COR-L47 (cell line): ENCODE measurements around the gene RYR3.

Experiments used
- DNase-seq: peaks from one replicate; lab custom pipeline; 2025; lab: John Stamatoyannopoulos, UW

The RYR3 gene

DNA sequence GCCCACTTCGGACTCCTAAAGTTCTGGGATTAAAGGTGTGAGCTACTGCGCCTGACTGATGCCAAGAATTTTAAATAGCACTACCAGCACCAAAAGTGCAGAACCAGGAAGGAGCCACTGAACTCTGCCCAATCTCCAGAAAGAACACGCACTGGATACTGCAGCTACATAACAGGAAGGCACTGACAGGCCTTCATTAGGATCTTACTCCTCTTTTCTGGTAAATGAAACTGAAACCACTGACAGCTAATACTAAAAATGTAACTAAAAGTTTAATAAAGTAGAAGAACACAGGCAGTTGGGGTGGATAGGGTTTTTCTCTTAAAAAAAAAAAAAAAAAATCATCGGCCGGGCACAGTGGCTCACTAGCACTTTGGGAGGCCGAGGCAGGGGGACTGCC is 583.4 kb downstream of the RYR3 start:
- no peak for DNase-seq

DNA sequence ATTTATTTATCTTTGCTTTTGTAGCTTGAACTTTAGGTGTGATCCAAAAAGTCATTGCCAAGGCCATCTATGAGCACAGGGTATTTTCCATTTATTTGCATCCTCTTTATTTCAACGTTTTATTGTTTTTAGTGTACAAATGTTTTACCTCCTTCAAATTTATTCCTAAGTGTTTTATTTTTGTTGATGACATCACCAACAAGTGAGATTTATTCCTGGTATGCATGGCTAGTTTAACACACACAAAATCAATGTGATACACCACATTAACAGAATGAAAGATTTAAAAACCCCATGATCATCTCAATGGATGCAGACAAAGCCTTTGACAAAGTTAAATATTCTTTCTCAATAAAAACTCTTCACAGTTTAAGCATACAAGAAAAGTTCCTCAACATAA is 591.3 kb downstream of the RYR3 start:
- DNase-seq, result no peak

DNA sequence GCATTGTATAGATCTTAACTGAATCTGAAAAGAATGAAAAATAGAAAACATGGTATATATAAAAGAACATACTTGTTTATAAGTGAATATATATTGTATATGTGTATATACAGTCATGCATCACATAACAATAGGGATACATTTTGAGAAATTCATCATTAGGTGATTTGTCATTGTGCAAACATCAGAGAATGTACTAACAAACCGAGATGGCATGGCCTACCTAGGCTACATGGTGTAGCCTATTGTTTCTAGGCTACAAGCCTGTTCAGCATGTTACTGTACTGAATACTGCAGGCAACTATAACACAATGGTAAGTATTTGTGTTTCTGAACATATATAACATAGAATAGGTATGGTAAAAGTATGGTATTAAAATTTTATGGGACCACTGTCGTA is 592.9 kb downstream of the RYR3 start:
- no peak for DNase-seq

DNA sequence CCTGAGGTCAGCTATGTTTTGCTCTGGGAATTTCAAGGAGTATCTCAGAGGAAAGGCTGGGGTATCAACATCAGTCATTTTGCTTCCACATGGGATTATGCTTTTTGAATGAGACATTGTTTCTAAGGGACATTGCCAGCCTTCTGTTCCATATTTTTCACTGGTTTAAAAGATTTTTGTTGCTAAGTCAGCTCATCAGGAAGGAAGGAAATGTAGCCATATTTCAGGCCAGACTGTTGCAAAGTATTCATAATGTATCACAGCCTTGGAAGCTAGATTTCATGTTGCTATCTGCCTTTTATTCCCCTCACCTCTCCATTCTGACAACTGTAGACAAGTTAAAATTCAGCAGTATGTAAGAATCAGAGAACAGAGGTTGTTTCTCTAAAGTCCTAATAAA is 596.6 kb downstream of the RYR3 start:
- DNase-seq, result no peak

DNA sequence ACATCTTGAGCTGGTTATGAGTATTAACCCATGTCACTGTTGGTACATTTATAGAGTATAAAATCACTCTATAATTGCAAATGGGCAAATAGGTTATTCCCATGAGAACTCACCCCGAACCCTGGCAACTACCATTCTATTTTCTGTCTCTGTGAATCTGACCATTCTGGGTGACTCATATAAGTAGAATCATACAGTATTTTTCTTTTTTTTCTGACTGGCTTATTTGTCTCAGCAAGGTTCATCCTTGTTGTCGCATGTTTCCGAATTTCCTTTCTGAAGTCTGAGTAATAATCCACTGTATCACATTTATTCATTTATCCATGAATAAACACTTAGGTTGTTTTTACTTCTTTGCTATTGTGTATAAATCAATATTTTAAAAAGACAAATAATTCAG is 597.6 kb downstream of the RYR3 start:
- DNase-seq, result no peak

DNA sequence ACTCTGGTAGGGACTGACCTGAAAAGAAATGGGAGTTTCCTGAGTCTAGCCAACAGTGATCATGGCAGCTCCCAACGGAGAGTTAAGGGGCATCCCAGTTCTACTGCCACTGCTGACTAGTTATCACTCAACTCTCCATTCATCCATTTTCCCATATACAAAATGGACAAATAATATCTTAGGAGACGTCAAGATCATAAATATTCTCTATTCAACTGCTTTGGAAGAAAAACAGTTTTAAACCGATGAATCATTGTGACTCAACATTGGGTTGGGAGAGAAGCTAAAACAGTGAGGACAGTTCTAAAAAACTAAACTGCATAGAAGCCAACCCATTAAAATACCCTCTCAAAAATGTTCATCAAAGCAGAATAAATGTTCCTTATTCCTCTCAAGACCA is 600.0 kb downstream of the RYR3 start:
- no peak for DNase-seq

DNA sequence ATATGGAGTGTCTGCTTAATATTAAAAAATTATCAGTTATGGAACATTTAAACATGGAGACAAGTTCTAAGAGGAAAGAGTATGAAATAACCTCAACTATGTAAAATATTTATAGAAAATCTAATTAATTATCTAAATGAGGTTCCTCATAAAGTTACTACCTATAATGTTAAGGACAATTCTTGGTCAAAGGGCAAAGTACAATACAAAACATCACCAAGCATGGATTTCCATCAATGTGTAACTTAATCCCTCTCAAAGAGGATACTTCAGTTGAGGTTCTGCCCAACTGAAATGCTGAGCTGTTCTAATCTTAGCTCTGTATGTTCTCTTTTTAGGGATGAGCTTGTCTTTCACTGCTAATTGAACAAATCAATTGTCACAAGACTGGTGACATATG is 601.6 kb downstream of the RYR3 start:
- DNase-seq, result no peak

DNA sequence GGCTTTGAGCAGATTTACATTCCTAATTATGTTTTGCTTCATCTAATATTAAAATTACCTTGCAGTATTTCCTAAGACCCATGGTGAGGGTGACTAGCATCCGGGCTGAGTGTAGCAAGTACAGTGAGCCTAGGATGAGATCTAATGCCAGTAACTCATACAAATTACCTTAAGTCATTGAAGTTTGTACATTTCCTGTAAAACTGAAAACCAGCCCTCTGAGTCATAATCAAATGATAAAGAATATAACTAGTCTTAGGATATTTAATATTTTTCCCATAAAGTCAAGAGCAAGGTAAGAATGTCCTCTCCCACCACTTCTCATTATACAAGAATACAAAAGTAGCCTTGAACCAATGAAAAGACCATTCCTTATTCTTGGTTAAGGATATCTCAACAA is 602.7 kb downstream of the RYR3 start:
- no peak for DNase-seq
